AG09319 (cell line): ENCODE measurements around the gene ARHGAP27.

ENCODE experiments used
- DNase-seq: peaks from one replicate; pipeline ENCODE4 v3.0.0-alpha.2; 2010; ENCODE audit warnings: low read depth; ENCODE audit errors: extremely low read depth
- CTCF ChIP-seq: IDR thresholded peaks from 2 replicates; pipeline ENCODE4 v1.5.1; 2011; ENCODE audit warnings: low read depth, mild to moderate bottlenecking, inconsistent platforms, low read length, moderate library complexity

ARHGAP27 gene

DNA sequence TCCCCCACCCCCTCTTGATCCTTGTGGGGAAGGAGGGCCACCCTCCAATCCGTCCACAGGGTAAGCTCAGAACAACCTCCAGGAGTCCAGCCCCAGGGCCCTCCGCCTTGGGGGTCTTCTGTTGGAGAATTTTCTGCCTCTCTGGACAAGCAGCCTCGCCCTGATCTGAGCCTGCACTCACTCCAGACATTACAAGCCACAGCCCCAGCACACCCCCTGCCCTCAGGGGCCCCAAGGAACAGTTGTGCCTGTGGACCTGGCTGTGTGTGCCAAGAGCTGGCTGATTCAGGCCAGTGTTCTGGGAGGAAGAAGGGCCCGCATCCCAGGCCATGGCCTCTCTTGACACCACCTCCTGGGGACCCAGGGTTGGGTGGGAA, 477 bp upstream of the ARHGAP27 start:
- no peak for TF ChIP-seq CTCF
- no peak for DNase-seq

- no peak for DNase-seq
These were observed 902 bp downstream of the ARHGAP27 start for GRCh38 chr17:45431531-45432404.

GRCh38 chr17:45430738-45431530, 1.7 kb downstream of the ARHGAP27 start:
- DNase-seq = no peak
- TF ChIP-seq CTCF = no peak

More at GRCh38 chr17:45431531-45432404, 902 bp downstream of the ARHGAP27 start:
- no peak for TF ChIP-seq CTCF

DNA sequence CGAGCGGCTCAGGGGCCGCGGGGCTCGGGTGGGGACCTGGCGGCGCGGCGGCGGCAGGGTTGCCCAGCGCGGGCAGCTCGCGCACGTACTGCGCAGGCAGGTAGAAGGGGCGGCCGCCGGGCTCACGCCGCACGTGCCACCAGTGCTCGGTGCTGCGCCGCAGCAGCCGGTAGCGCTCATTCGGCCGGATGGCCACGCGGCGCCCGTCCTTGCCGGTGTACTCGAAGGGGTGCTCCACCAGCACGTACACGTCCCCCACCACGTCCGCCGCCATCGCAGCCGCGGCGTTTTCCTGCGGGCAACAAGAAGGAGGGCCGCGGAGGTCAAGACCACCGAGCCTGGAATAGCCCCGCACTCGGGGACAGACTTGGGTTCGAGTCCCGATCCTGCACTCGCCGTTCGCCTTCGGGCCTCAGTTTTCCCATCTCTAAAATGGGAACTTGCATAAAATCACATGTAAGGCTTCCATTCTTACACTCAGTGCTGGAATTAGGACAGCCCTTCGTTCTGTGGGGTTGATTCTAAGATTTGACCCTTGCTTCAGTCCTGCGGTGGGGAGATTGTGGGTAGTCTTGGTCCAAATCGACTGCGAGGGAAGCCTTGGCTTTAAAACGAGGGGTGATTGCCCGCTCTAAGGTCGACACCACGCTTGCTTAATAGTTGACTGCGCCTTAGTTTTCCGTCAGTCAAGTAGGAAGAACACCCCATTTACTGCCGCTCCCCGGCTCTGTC, 2.5 kb downstream of the ARHGAP27 start:
- TF ChIP-seq CTCF = no peak
- no peak for DNase-seq

GRCh38 chr17:45429339-45430005, 3.2 kb downstream of the ARHGAP27 start:
- no peak for TF ChIP-seq CTCF
- no peak for DNase-seq

DNA sequence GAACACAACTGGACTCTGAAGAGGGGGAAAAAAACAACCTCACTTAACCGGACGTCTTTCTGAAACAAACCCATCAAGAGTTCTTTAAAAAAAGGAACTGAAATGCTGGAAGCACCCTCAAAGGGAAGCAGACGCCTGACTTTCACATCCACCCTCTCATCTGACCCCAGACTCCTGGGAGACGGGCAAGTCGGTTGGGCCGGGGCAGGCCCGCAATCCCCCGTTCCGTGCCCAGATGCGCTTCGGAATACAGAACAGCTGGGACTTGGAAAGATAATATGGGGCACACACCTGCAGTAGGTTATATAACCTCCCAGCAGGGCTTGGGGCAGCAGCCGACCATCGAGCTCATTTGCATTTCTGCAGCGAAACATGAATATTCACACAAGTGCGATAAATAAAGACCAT, 3.7 kb downstream of the ARHGAP27 start:
- DNase-seq = no peak
- no peak for TF ChIP-seq CTCF
